Measurements from ENCODE around the gene PTPN12. TPM values are rescaled to one million over a fixed set of nuclear protein-coding genes. Genes with fewer than 3 reads are reported as not detected.

PTPN12 gene
- total and polyA plus RNA-seq, 2 of the 4 experiments (the other 2 are of a cell fraction) = 24.7 to 31.0 TPM

DNA sequence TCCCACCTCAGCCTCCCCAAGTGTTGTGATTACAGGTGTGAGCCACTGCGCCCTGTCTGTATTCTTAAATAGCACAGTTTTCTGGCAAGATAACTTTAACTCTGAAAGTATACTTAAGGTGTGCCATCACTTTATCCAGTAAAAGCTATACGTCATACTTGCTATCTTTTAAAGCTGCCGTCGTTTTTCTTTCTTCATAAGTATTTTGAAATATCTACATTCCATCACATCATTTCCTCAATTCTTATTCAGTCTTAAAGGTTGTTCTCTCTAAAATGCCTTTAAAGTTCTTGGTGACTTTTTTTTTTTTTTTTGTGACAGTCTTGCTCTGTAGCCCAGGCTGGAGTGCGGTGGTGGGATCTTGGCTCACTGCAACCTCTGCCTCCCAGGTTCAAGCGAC is 34.7 kb downstream of the PTPN12 start (continued):
- TF ChIP-seq MXI1 (IDR thresholded peaks at IDR 0.05; ENCODE audit: borderline replicate concordance, low read depth, low read length) = no peak

DNA sequence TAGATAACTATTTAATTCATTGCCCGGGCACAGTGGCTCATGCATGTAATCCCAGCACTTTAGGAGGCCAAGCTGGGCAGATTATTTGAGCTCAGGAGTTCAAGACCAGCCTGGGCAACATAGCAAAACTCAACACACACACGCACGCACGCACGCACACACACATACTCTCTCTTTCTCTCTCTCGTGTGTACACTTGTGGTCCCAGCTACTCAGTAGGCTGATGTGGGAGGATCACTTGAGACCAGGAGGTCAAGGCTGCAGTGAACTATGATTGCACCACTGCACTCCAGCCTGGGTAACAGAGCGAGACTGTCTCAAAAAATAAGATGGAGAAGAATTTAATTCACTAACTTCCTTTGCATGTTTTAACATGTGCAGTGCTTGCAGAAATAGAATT is 38.1 kb downstream of the PTPN12 start:
- H3K18ac ChIP-seq (ENCODE audit: low read depth, low read length) = no peak overlapping the region
- H3K23ac ChIP-seq (ENCODE audit: low read depth, low read length) = no peak overlapping the region
- no peaks in the 10 kb centered on the region for H3K27me3 ChIP-seq (ENCODE audit: control insufficient read depth, insufficient read depth, low read length)
- BruUV-seq (replicated peaks) = no TSS peak
- H4K8ac ChIP-seq (ENCODE audit: low read depth in 2 of 2, low read length in 2 of 2) = no peak overlapping the region
- no peak overlapping the region for H2AK9ac ChIP-seq (replicated peaks; ENCODE audit: low read depth, low read length, poor library complexity)
- no peak overlapping the region for H4K91ac ChIP-seq (ENCODE audit: insufficient read depth, low read depth, low read length)
- H3K9ac ChIP-seq (ENCODE audit: low read depth, low read length) = no peak overlapping the region
- ChIA-PET CTCF (no interaction called here), POLR2A (ENCODE audit: unreplicated experiment) (no interaction called here)
- in situ Hi-C loops (cut with MboI; ENCODE audit: low sequenced_read_pairs) (no loop called here), dilution Hi-C loops (cut with HindIII; ENCODE audit: low sequenced_read_pairs, unreplicated experiment) (no loop called here), intact Hi-C loops (cut with micrococcal nuclease) (no loop called here)
- H2BK20ac ChIP-seq (ENCODE audit: low read depth, low read length) = no peak overlapping the region
- TF ChIP-seq NFE2L2 (IDR thresholded peaks at IDR 0.05; ENCODE audit: low read depth, low read length) (no peak), MAFK (IDR thresholded peaks at IDR 0.05; ENCODE audit: low read depth, low read length) (no peak), RFX5 (IDR thresholded peaks at IDR 0.05; ENCODE audit: low read depth, low read length) (no peak), RAD21 (IDR thresholded peaks at IDR 0.05; ENCODE audit: low read length) (no peak), ELK1 (IDR thresholded peaks at IDR 0.05; ENCODE audit: borderline replicate concordance, low read depth, low read length) (no peak), MXI1 (IDR thresholded peaks at IDR 0.05; ENCODE audit: borderline replicate concordance, low read depth, low read length) (no peak), CEBPB (IDR thresholded peaks at IDR 0.05; ENCODE audit: low read depth, low read length) (no peak)
- H4K20me1 ChIP-seq (ENCODE audit: insufficient read depth, low read length) = peaks cover 11% of the 10 kb centered on the region; the same call in 1 of the 2 replicates
- H3K27ac ChIP-seq (ENCODE audit: insufficient read depth, low read length) = no peak overlapping the region
- H4K5ac ChIP-seq (ENCODE audit: low read depth, low read length) = no peak overlapping the region
- H3K36me3 ChIP-seq (ENCODE audit: control insufficient read depth, insufficient read depth, low read length) = peaks cover 42% of the 10 kb centered on the region
- H3K4me1 ChIP-seq (ENCODE audit: control insufficient read depth, insufficient read depth, low read length) = peaks cover 2% of the 10 kb centered on the region; the same call in 1 of the 2 replicates
- H3K56ac ChIP-seq (ENCODE audit: extremely low read depth, insufficient read depth, low read length) = no peak overlapping the region
- H3K4me3 ChIP-seq (ENCODE audit: insufficient read depth, low read depth, low read length) = no peak overlapping the region
- DNase-seq = no peak
- no peak overlapping the region for H2BK5ac ChIP-seq (ENCODE audit: low read depth, low read length, poor library complexity, severe bottlenecking)
- ATAC-seq (ENCODE audit: low read depth) = no peak
- H3K79me1 ChIP-seq (ENCODE audit: low read depth in 1 of 2, low read length in 2 of 2) = peaks cover 27 to 51% of the 10 kb centered on the region in 2 experiments
- H2BK120ac ChIP-seq (ENCODE audit: low read depth, low read length) = no peak overlapping the region
- H2BK15ac ChIP-seq (ENCODE audit: low read depth, low read length) = no peak overlapping the region
- H3K4me2 ChIP-seq (ENCODE audit: low read depth, low read length) = no peak overlapping the region
- H3K9me3 ChIP-seq (ENCODE audit: control insufficient read depth, insufficient read depth, low read length) = no peaks in the 10 kb centered on the region
- H3K14ac ChIP-seq (replicated peaks; ENCODE audit: low read depth, low read length) = no peak overlapping the region
- H3K4ac ChIP-seq (ENCODE audit: low read depth, low read length) = no peak overlapping the region
- no peak overlapping the region for H2AFZ ChIP-seq (replicated peaks; ENCODE audit: low read length, poor library complexity)
- H3K9me1 ChIP-seq (ENCODE audit: insufficient read depth, low read length) = peaks cover 5% of the 10 kb centered on the region; the same call in 1 of the 2 replicates
- WGBS, 2 experiments (ENCODE audit: extremely low coverage in 2 of 2, insufficient read length in 1 of 2) = no CpG with 5 or more reads among the region's 7 CpGs
- no peak overlapping the region for H2AK5ac ChIP-seq (ENCODE audit: low read depth, low read length)

Measured in IMR-90 (cell line).